H1 (cell line): Measurements from ENCODE around the gene EFEMP1. TPM values are rescaled to one million over a fixed set of nuclear protein-coding genes. Genes with fewer than 3 reads are reported as not detected.

Experiments used
- CTCF ChIA-PET: fragments of 300-600 bp; sonication (Branson Sonifier 250); formaldehyde crosslinking; loops from one replicate; lab custom pipeline; 2021; ENCODE audit not compliant: partially characterized antibody; lab: Charles Lee
- POLR2A ChIA-PET: fragments of 300-600 bp; sonication (Branson Sonifier 250); formaldehyde crosslinking; loops from one replicate; lab custom pipeline; 2021; ENCODE audit warnings: inconsistent platforms; ENCODE audit not compliant: partially characterized antibody; lab: Charles Lee
- DNase-seq, 2 experiments: peaks; one replicate each; pipeline versions ENCODE4 v3.0.0 to v3.0.0-alpha.2; 2010 to 2022; ENCODE audit warnings: low spot score in 2 of 2, low read depth in 1 of 2, mixed read lengths in 1 of 2
- FAIRE-seq: peaks from 2 replicates; lab custom pipeline; 2011; peaks lifted over from hg19 to GRCh38; lab: Jason Lieb, UNC
- H2AFZ ChIP-seq: 2 replicates; pipeline ENCODE4 v1.8.1; 2012; ENCODE audit warnings: low read length, inconsistent platforms
- H2AK5ac ChIP-seq: 2 replicates; pipeline ENCODE4 v1.6.1; 2013; ENCODE audit warnings: low read depth, low read length
- H2BK120ac ChIP-seq: replicated peaks from 2 replicates; pipeline ENCODE3; 2013; ENCODE audit warnings: low read depth, low read length, inconsistent platforms
- H2BK12ac ChIP-seq: 2 replicates; pipeline ENCODE4 v1.6.1; 2013; ENCODE audit warnings: low read depth, low read length
- H2BK15ac ChIP-seq: 2 replicates; pipeline ENCODE4 v1.6.1; 2013; ENCODE audit warnings: low read length
- H2BK20ac ChIP-seq: 2 replicates; pipeline ENCODE4 v1.6.1; 2013; ENCODE audit warnings: low read length
- H2BK5ac ChIP-seq: 2 replicates; pipeline ENCODE4 v1.6.1; 2013; ENCODE audit warnings: low read depth, low read length
- H3K14ac ChIP-seq: 2 replicates; pipeline ENCODE4 v1.6.1; 2013; ENCODE audit warnings: inconsistent platforms; ENCODE audit not compliant: insufficient read length
- H3K18ac ChIP-seq: 2 replicates; pipeline ENCODE4 v1.6.1; 2013; ENCODE audit warnings: low read length; ENCODE audit errors: extremely low read depth
- H3K23ac ChIP-seq: 2 replicates; pipeline ENCODE4 v1.6.1; 2013; ENCODE audit warnings: inconsistent platforms; ENCODE audit not compliant: insufficient read length
- H3K23me2 ChIP-seq: 2 replicates; pipeline ENCODE4 v1.6.1; 2013; ENCODE audit warnings: low read depth, low read length
- H3K27ac ChIP-seq: 2 replicates; pipeline ENCODE4 v1.6.1; 2011; ENCODE audit warnings: low read depth, low read length, inconsistent platforms
- H3K27me3 ChIP-seq, 4 experiments: replicated peaks in 1 of 4; 1 replicate in 1 of 4; 2 replicates in 3 of 4; pipeline versions ENCODE4 v1.6.1 to v1.8.1; 2011 to 2013; ENCODE audit warnings: low read length in 3 of 4, mild to moderate bottlenecking in 3 of 4, inconsistent platforms in 2 of 4, mixed read lengths in 2 of 4, moderate library complexity in 1 of 4; ENCODE audit not compliant: control insufficient read depth in 3 of 4, insufficient read depth in 3 of 4; ENCODE audit errors: extremely low read depth in 1 of 4
- H3K36me3 ChIP-seq, 4 experiments: 2 replicates each; pipeline versions ENCODE4 v1.6.1 to v1.8.1; 2011 to 2013; ENCODE audit warnings: mild to moderate bottlenecking in 4 of 4, low read length in 3 of 4, moderate library complexity in 2 of 4, control low read depth in 1 of 4, inconsistent platforms in 1 of 4; ENCODE audit not compliant: insufficient read depth in 4 of 4, control insufficient read depth in 2 of 4
- H3K4ac ChIP-seq: replicated peaks from 2 replicates; pipeline ENCODE3; 2013; ENCODE audit warnings: low read length, low read depth, mixed read lengths, inconsistent platforms; ENCODE audit not compliant: insufficient read length
- H3K4me1 ChIP-seq, 4 experiments: replicated peaks in 1 of 4; 1 replicate in 1 of 4; 2 replicates in 3 of 4; pipeline versions ENCODE4 v1.6.1 to v1.8.1; 2011 to 2013; ENCODE audit warnings: low read length in 3 of 4, inconsistent platforms in 2 of 4, mixed read lengths in 1 of 4; ENCODE audit not compliant: insufficient read depth in 4 of 4, control insufficient read depth in 3 of 4
- H3K4me2 ChIP-seq, 2 experiments: 2 replicates each; pipeline versions ENCODE4 v1.6.1 to v1.8.1; 2011 to 2013; ENCODE audit warnings: low read depth in 2 of 2, low read length in 2 of 2, control low read depth in 1 of 2, inconsistent platforms in 1 of 2, mild to moderate bottlenecking in 1 of 2; ENCODE audit not compliant: insufficient read depth in 1 of 2
- H3K4me3 ChIP-seq, 4 experiments: fragments of 200-600, 300-600 bp in 1 of 4; sonication (generic), shearing (Covaris generic), sonication (Bioruptor Twin) in 1 of 4; 2 replicates each; pipeline versions ENCODE4 v1.5.1 to v1.8.1; 2011 to 2016; ENCODE audit warnings: low read length in 4 of 4, low read depth in 3 of 4, control low read depth in 2 of 4, inconsistent platforms in 2 of 4, mild to moderate bottlenecking in 2 of 4, mixed read lengths in 1 of 4, moderate library complexity in 1 of 4; ENCODE audit not compliant: insufficient read depth in 2 of 4; ENCODE audit errors: extremely low read depth in 1 of 4
- H3K56ac ChIP-seq: replicated peaks from 2 replicates; pipeline ENCODE3; 2013; ENCODE audit warnings: low read depth, mild to moderate bottlenecking, mixed read lengths, low read length, inconsistent platforms; ENCODE audit not compliant: insufficient read length
- H3K79me1 ChIP-seq: 2 replicates; pipeline ENCODE4 v1.6.1; 2013; ENCODE audit warnings: low read depth, low read length, control low read depth
- H3K79me2 ChIP-seq, 2 experiments: 2 replicates each; pipeline versions ENCODE4 v1.6.1 to v1.8.1; 2012 to 2013; ENCODE audit warnings: low read length in 2 of 2, mild to moderate bottlenecking in 2 of 2, inconsistent platforms in 1 of 2; ENCODE audit not compliant: insufficient read depth in 2 of 2, control insufficient read depth in 1 of 2
- H3K9ac ChIP-seq, 4 experiments: replicated peaks in 1 of 4; 1 replicate in 1 of 4; 2 replicates in 3 of 4; pipeline versions ENCODE4 v1.6.1 to v1.8.1; 2011 to 2013; ENCODE audit warnings: low read depth in 3 of 4, low read length in 3 of 4, control low read depth in 2 of 4, mild to moderate bottlenecking in 2 of 4, moderate library complexity in 2 of 4, inconsistent platforms in 1 of 4; ENCODE audit errors: extremely low read depth in 1 of 4
- H3K9me3 ChIP-seq, 2 experiments: 2 replicates each; pipeline versions ENCODE4 v1.6.1 to v1.8.1; 2012 to 2013; ENCODE audit warnings: mild to moderate bottlenecking in 2 of 2, moderate library complexity in 2 of 2, control low read depth in 1 of 2, inconsistent platforms in 1 of 2, low read depth in 1 of 2, low read length in 1 of 2, mixed read lengths in 1 of 2; ENCODE audit not compliant: insufficient read depth in 2 of 2
- H4K20me1 ChIP-seq, 2 experiments: replicated peaks in 1 of 2; 2 replicates each; pipeline versions ENCODE3 to v1.8.1; 2011 to 2013; ENCODE audit warnings: inconsistent platforms in 2 of 2, low read length in 2 of 2, mild to moderate bottlenecking in 1 of 2; ENCODE audit not compliant: insufficient read depth in 2 of 2, control insufficient read depth in 1 of 2
- H4K5ac ChIP-seq: 2 replicates; pipeline ENCODE4 v1.6.1; 2013; ENCODE audit warnings: low read length, low read depth, mixed read lengths, inconsistent platforms; ENCODE audit not compliant: insufficient read length
- H4K8ac ChIP-seq: 2 replicates; pipeline ENCODE4 v1.8.0; 2013; ENCODE audit warnings: mild to moderate bottlenecking, moderate library complexity, low read length, inconsistent platforms; ENCODE audit not compliant: insufficient read depth; ENCODE audit errors: extremely low read depth
- H4K91ac ChIP-seq: replicated peaks from 2 replicates; pipeline ENCODE3; 2013; ENCODE audit warnings: low read length, mixed read lengths, inconsistent platforms; ENCODE audit not compliant: insufficient read length
- BACH1 ChIP-seq: IDR thresholded peaks from 2 replicates; pipeline ENCODE4 v1.6.1; 2012; ENCODE audit warnings: low read length, improper control_type of control experiment
- BCL11A ChIP-seq, 2 experiments: IDR thresholded peaks; one replicate each; pipeline ENCODE4 v1.6.1; 2011; ENCODE audit warnings: low read depth in 2 of 2, low read length in 2 of 2, mild to moderate bottlenecking in 2 of 2
- CBX5 ChIP-seq: fragments of 300-800, 300-1000 bp; sonication (generic); IDR thresholded peaks from 2 replicates; pipeline ENCODE4 v1.7.1; 2016; ENCODE audit warnings: antibody characterized with exemption, low read length, low read depth
- CEBPB ChIP-seq: IDR thresholded peaks from 2 replicates; pipeline ENCODE4 v1.6.1; 2012; ENCODE audit warnings: low read depth, low read length
- E2F6 ChIP-seq: IDR thresholded peaks from 2 replicates; pipeline ENCODE4 v1.6.1; 2012; ENCODE audit warnings: inconsistent platforms
- EGR1 ChIP-seq: IDR thresholded peaks from 2 replicates; pipeline ENCODE4 v1.6.1; 2011; ENCODE audit warnings: low read depth, low read length, borderline replicate concordance
- GABPA ChIP-seq: IDR thresholded peaks from 2 replicates; pipeline ENCODE4 v1.6.1; 2011; ENCODE audit warnings: mild to moderate bottlenecking, low read length, moderate library complexity, borderline replicate concordance; ENCODE audit not compliant: insufficient read depth
- JUND ChIP-seq: IDR thresholded peaks from 2 replicates; pipeline ENCODE4 v1.6.1; 2011; ENCODE audit warnings: mild to moderate bottlenecking, improper control_type of control experiment, low read length
- MAFK ChIP-seq: IDR thresholded peaks from 2 replicates; pipeline ENCODE4 v1.6.1; 2012; ENCODE audit warnings: low read depth, mild to moderate bottlenecking, improper control_type of control experiment, low read length
- SIRT6 ChIP-seq: IDR thresholded peaks from one replicate; pipeline ENCODE4 v1.7.1; 2012; ENCODE audit warnings: low read length, inconsistent platforms
- WGBS, 2 experiments: shearing (Covaris generic) in 1 of 2; methylation state at CpG; one replicate each; pipeline versions ENCODE4 v1.1.6 to v1.1.7; 2013 to 2015; ENCODE audit warnings: low lambda C conversion rate in 2 of 2, mixed read lengths in 2 of 2, inconsistent platforms in 1 of 2, low coverage in 1 of 2, missing lambda C conversion rate in 1 of 2; ENCODE audit not compliant: insufficient replicate concordance in 2 of 2, insufficient coverage in 1 of 2, insufficient read length in 1 of 2; ENCODE audit errors: extremely low coverage in 1 of 2, missing lambda C conversion rate in 1 of 2; 5-methylcytosine and 5-hydroxymethylcytosine counted together
- polyA plus RNA-seq, 7 experiments: library from polyadenylated mRNA; depleted of rRNA in 3 of 7; stranded (reverse) in 5 of 7; unstranded in 2 of 7; fragments of >200 nt in 5 of 7; fragments of 200-250 nt in 2 of 7; gene quantifications; 1 replicate in 5 of 7; 2 replicates in 1 of 7; 4 replicates in 1 of 7; pipeline versions ENCODE4 v1.2.1 to v1.2.3, GENCODE V29; 2011 to 2013; ENCODE audit warnings: missing spikeins in 2 of 7, mixed read lengths in 2 of 7
- total RNA-seq: library from RNA; stranded (reverse); fragmentation: NEBNext Ultra II Directional; extraction: Animal tissue kit (Norgen Biotek cat#: 25700); gene quantifications from 2 replicates; pipeline ENCODE4 v1.2.1, GENCODE V29; 2021

EFEMP1 gene
- total and polyA plus RNA-seq, 2 of the 8 experiments (the other 6 are each of a cell fraction or from before 2014, with no cell fraction given) = 15.5 to 19.7 TPM

- WGBS, 2 experiments = 84% methylated on average over 6 of the region's 6 CpGs; no CpG with 5 or more reads in 1 of the 2 experiments
- no peaks in the 10 kb centered on the region for H3K36me3 ChIP-seq
- FAIRE-seq (no peak), DNase-seq (no peak)
- H2BK120ac ChIP-seq = no peak overlapping the region
- no peaks in the 10 kb centered on the region for H3K4me1 ChIP-seq
- no peak overlapping the region for H3K4me2 ChIP-seq
- no peaks in the 10 kb centered on the region for H3K9me3 ChIP-seq
- no peak overlapping the region for H4K8ac ChIP-seq
- no peak overlapping the region for H2BK15ac ChIP-seq
- no peak overlapping the region for H3K14ac ChIP-seq
- no peaks in the 10 kb centered on the region for H3K79me2 ChIP-seq
- no peak overlapping the region for H3K18ac ChIP-seq
- H3K4ac ChIP-seq = no peak overlapping the region
- no peak overlapping the region for H3K9ac ChIP-seq
- CTCF ChIA-PET = interaction anchor here (0.7 to 1.8 kb wide), 2 partner anchors 21 to 61 kb away, joined by 3 read pairs; no protein-coding TSS in a partner anchor
- H3K23ac ChIP-seq = no peak overlapping the region
- no peak overlapping the region for H2AK5ac ChIP-seq
- H3K27ac ChIP-seq = no peak overlapping the region
- no peak overlapping the region for H3K4me3 ChIP-seq
- no peaks in the 10 kb centered on the region for H3K27me3 ChIP-seq
- H2AFZ ChIP-seq = no peak overlapping the region
- H2BK20ac ChIP-seq = no peak overlapping the region
- no peak overlapping the region for H4K91ac ChIP-seq
- H2BK12ac ChIP-seq = no peak overlapping the region
- H3K56ac ChIP-seq = no peak overlapping the region
- POLR2A ChIA-PET = interaction anchor here (0.6 kb wide), 1 partner anchor 71 kb away, joined by 3 read pairs; no protein-coding TSS in a partner anchor
- no peak overlapping the region for H2BK5ac ChIP-seq
- TF ChIP-seq MAFK (no peak), E2F6 (no peak), GABPA (no peak), EGR1 (no peak), BACH1 (no peak), CBX5 (no peak), SIRT6 (no peak), JUND (no peak), BCL11A (IDR thresholded peaks at IDR 0.05; ENCODE audit: low read depth in 2 of 2, low read length in 2 of 2) (no peak), CEBPB (no peak)
- no peak overlapping the region for H4K5ac ChIP-seq
- no peaks in the 10 kb centered on the region for H4K20me1 ChIP-seq
- no peaks in the 10 kb centered on the region for H3K79me1 ChIP-seq
- H3K23me2 ChIP-seq = no peaks in the 10 kb centered on the region
Measured at GRCh38 chr2:55864351-55865084, 59.1 kb downstream of the EFEMP1 start.
